Stimulated activated CD4-positive, alpha-beta T cell treated with anti-CD3 and anti-CD28 coated beads, TNF-alpha, amount 100 ng/mL, for 48 hours (primary cell): ENCODE measurements around the gene USP8.
A peak's percentile ranks its signal among the peaks of the same experiment; 100 is the strongest.
"Not testable (repeated sequence)": the region's sequence is repeated elsewhere in the genome, so short reads cannot be mapped to it uniquely, and the experiment has no call there.

Experiments used
- DNase-seq, 3 donors: peaks; one replicate each; pipeline ENCODE4 v3.0.0-alpha.2; 2020; ENCODE audit warnings: low read depth in 3 of 3

The USP8 gene

GRCh38 chr15:50440932-50441331, 16.7 kb downstream of the USP8 start:
- DNase-seq: no peak

- DNase-seq: no peak
These were observed 28.7 kb downstream of the USP8 start for GRCh38 chr15:50452927-50453326.

- DNase-seq: no peak
These were observed 34.3 kb downstream of the USP8 start for GRCh38 chr15:50458348-50459112.

GRCh38 chr15:50463423-50464358, 39.5 kb downstream of the USP8 start:
- DNase-seq: no peak

GRCh38 chr15:50471072-50471471, 46.9 kb downstream of the USP8 start:
- DNase-seq: no peak

GRCh38 chr15:50476143-50476542, 51.9 kb downstream of the USP8 start:
- DNase-seq: no peak

- no peak for DNase-seq
These were observed 60.6 kb downstream of the USP8 start for GRCh38 chr15:50484781-50485180.

GRCh38 chr15:50485389-50485788, 61.2 kb downstream of the USP8 start:
- DNase-seq: no peak

GRCh38 chr15:50487287-50487686, 63.1 kb downstream of the USP8 start:
- DNase-seq: peak in 1 of 3 donors; percentile 1

- no peak for DNase-seq
These were observed 69.4 kb downstream of the USP8 start for GRCh38 chr15:50493625-50494024.

GRCh38 chr15:50494547-50494946, 70.3 kb downstream of the USP8 start:
- DNase-seq: not testable (repeated sequence)

GRCh38 chr15:50496692-50497091, 72.5 kb downstream of the USP8 start:
- no peak for DNase-seq

GRCh38 chr15:50500352-50500751, 76.1 kb downstream of the USP8 start:
- no peak for DNase-seq

- DNase-seq: no peak
These were observed 77.6 kb downstream of the USP8 start for GRCh38 chr15:50501815-50502214.

GRCh38 chr15:50503144-50503543, 78.9 kb downstream of the USP8 start:
- DNase-seq: no peak

- not testable (repeated sequence) for DNase-seq
These were observed 81.5 kb downstream of the USP8 start for GRCh38 chr15:50505656-50506055.

GRCh38 chr15:50506121-50506520, 81.9 kb downstream of the USP8 start:
- DNase-seq: no peak

GRCh38 chr15:50513001-50513400, 88.8 kb downstream of the USP8 start:
- DNase-seq: no peak

GRCh38 chr15:50519740-50520425, 95.7 kb downstream of the USP8 start:
- no peak for DNase-seq

GRCh38 chr15:50523851-50524251, 99.6 kb downstream of the USP8 start:
- no peak for DNase-seq

GRCh38 chr15:50531163-50531562, 107.0 kb downstream of the USP8 start:
- no peak for DNase-seq

- DNase-seq: no peak
These were observed 107.6 kb downstream of the USP8 start for GRCh38 chr15:50531766-50532165.
